ENCODE data around the gene SIVA1. TPM values are rescaled to one million over a fixed set of nuclear protein-coding genes. Genes with fewer than 3 reads are reported as not detected.

Gene SIVA1
- polyA plus RNA-seq, 4 donors = 48.0 to 87.2 (median 56.2) TPM

- DNase-seq (ENCODE audit: low read depth in 4 of 4, low spot score in 3 of 4) = no peak
Observed at GRCh38 chr14:104769324-104770071, 16.6 kb downstream of the SIVA1 start.

- no peak for DNase-seq (ENCODE audit: low read depth in 4 of 4, low spot score in 3 of 4)
Observed at GRCh38 chr14:104770072-104770579, 17.2 kb downstream of the SIVA1 start.

GRCh38 chr14:104770851-104771272 is 17.9 kb downstream of the SIVA1 start:
- no peak for DNase-seq (ENCODE audit: low read depth in 4 of 4, low spot score in 3 of 4)

- no peak for DNase-seq (ENCODE audit: low read depth in 4 of 4, low spot score in 3 of 4)
Observed at GRCh38 chr14:104771374-104771773, 18.4 kb downstream of the SIVA1 start.

GRCh38 chr14:104771918-104772706 is 19.2 kb downstream of the SIVA1 start:
- no peak for DNase-seq (ENCODE audit: low read depth in 4 of 4, low spot score in 3 of 4)

- DNase-seq (ENCODE audit: low read depth in 4 of 4, low spot score in 3 of 4) = no peak
Observed at GRCh38 chr14:104772707-104773504, 20.0 kb downstream of the SIVA1 start.

GRCh38 chr14:104773505-104774452 is 20.8 kb downstream of the SIVA1 start:
- DNase-seq (ENCODE audit: low read depth in 4 of 4, low spot score in 3 of 4) = no peak

- DNase-seq (ENCODE audit: low read depth in 4 of 4, low spot score in 3 of 4) = no peak
Observed at GRCh38 chr14:104774453-104775072, 21.6 kb downstream of the SIVA1 start.

GRCh38 chr14:104775073-104775489 is 22.1 kb downstream of the SIVA1 start:
- DNase-seq (ENCODE audit: low read depth in 4 of 4, low spot score in 3 of 4) = no peak

- DNase-seq (ENCODE audit: low read depth in 4 of 4, low spot score in 3 of 4) = no peak
Observed at GRCh38 chr14:104776481-104776880, 23.5 kb downstream of the SIVA1 start.

GRCh38 chr14:104776961-104777807 is 24.2 kb downstream of the SIVA1 start:
- DNase-seq (ENCODE audit: low read depth in 4 of 4, low spot score in 3 of 4) = no peak

GRCh38 chr14:104777808-104778249 is 24.9 kb downstream of the SIVA1 start:
- no peak for DNase-seq (ENCODE audit: low read depth in 4 of 4, low spot score in 3 of 4)

GRCh38 chr14:104778694-104779331 is 25.9 kb downstream of the SIVA1 start:
- no peak for DNase-seq (ENCODE audit: low read depth in 4 of 4, low spot score in 3 of 4)

GRCh38 chr14:104779776-104780512 is 27.0 kb downstream of the SIVA1 start:
- DNase-seq (ENCODE audit: low read depth in 4 of 4, low spot score in 3 of 4) = no peak

GRCh38 chr14:104780513-104781030 is 27.6 kb downstream of the SIVA1 start:
- no peak for DNase-seq (ENCODE audit: low read depth in 4 of 4, low spot score in 3 of 4)

GRCh38 chr14:104781271-104782077 is 28.5 kb downstream of the SIVA1 start:
- no peak for DNase-seq (ENCODE audit: low read depth in 4 of 4, low spot score in 3 of 4)

All from left renal pelvis (tissue), 4 donors.